HCT116 (cell line): ENCODE data around the gene CCNL2. TPM values are rescaled to one million over a fixed set of nuclear protein-coding genes. Genes with fewer than 3 reads are reported as not detected.

Source experiments
- ATAC-seq: fragments of 200-7000 bp; cut with Tn5 transposase; 2 replicates; pipeline ENCODE4 v1.9.1; 2020; ENCODE audit warnings: mild to moderate bottlenecking, moderate library complexity
- BruUV-seq: library from RNA; stranded (reverse); fragments of 400-500 nt; replicated peaks from 2 replicates; lab custom pipeline; 2021; lab: Mats Ljungman, UMichigan
- CTCF ChIA-PET: fragments of 300-600 bp; sonication (Branson Sonifier 250); formaldehyde crosslinking; loops from one replicate; lab custom pipeline; 2021; ENCODE audit warnings: antibody characterized with exemption; lab: Charles Lee
- POLR2A ChIA-PET: fragments of 300-600, 350-600 bp; sonication (Branson Sonifier 250); formaldehyde crosslinking; loops from one replicate; lab custom pipeline; 2021; ENCODE audit warnings: antibody characterized with exemption; lab: Charles Lee
- RAD21 ChIA-PET, 2 experiments: fragments of 300-600 bp; sonication (Branson Sonifier 250); formaldehyde crosslinking; loops; one replicate each; lab custom pipeline; 2023; ENCODE audit warnings: low total read pairs in 2 of 2; ENCODE audit not compliant: uncharacterized antibody in 2 of 2, unreplicated experiment in 2 of 2, low non-redundant PET in 1 of 2; lab: Charles Lee
- DNase-seq: peaks from one replicate; pipeline ENCODE4 v3.0.0-alpha.2; 2010; ENCODE audit warnings: low read depth, low spot score
- H2AFZ ChIP-seq: fragments of 200-600 bp; shearing (Covaris generic), sonication (generic); 2 replicates; pipeline ENCODE4 v1.6.1; 2017; ENCODE audit warnings: low read depth, mixed run types, mixed read lengths, antibody characterized with exemption, low read length; ENCODE audit not compliant: poor library complexity, severe bottlenecking
- H3K27ac ChIP-seq: 2 replicates; pipeline ENCODE4 v1.5.1; 2012; ENCODE audit warnings: low read depth, low read length
- H3K27me3 ChIP-seq: fragments of 200-600 bp; sonication (generic); 2 replicates; pipeline ENCODE4 v1.6.1; 2016; ENCODE audit warnings: mixed run types, low read length, mixed read lengths; ENCODE audit not compliant: insufficient read depth
- H3K36me3 ChIP-seq, 2 experiments: fragments of 200-500 bp in 1 of 2; fragments of 200-600 bp in 1 of 2; sonication (Bioruptor generic) in 1 of 2; sonication (generic) in 1 of 2; 2 replicates each; pipeline versions ENCODE4 v1.5.1 to v1.6.1; 2014 to 2016; ENCODE audit warnings: low read length in 2 of 2, inconsistent platforms in 1 of 2, mixed read lengths in 1 of 2, mixed run types in 1 of 2; ENCODE audit not compliant: insufficient read depth in 2 of 2, control insufficient read depth in 1 of 2
- H3K4me1 ChIP-seq, 2 experiments: fragments of 200-600 bp in 1 of 2; sonication (generic) in 1 of 2; 2 replicates each; pipeline versions ENCODE4 v1.5.1 to v1.6.1; 2012 to 2017; ENCODE audit warnings: low read length in 2 of 2, inconsistent platforms in 1 of 2, mild to moderate bottlenecking in 1 of 2, mixed read lengths in 1 of 2, mixed run types in 1 of 2, moderate library complexity in 1 of 2; ENCODE audit not compliant: insufficient read depth in 2 of 2, control insufficient read depth in 1 of 2
- H3K4me2 ChIP-seq: fragments of 200-600 bp; sonication (generic); 2 replicates; pipeline ENCODE4 v1.6.1; 2017; ENCODE audit warnings: mixed run types, low read length, mixed read lengths
- H3K4me3 ChIP-seq, 2 experiments: fragments of 200-600 bp in 1 of 2; sonication (generic) in 1 of 2; replicated peaks in 1 of 2; 2 replicates each; pipeline ENCODE4 v1.5.1; 2011 to 2016; ENCODE audit warnings: low read length in 2 of 2, control low read depth in 1 of 2, low read depth in 1 of 2, mild to moderate bottlenecking in 1 of 2, mixed read lengths in 1 of 2, mixed run types in 1 of 2
- H3K79me2 ChIP-seq: fragments of 200-600 bp; sonication (generic); 2 replicates; pipeline ENCODE4 v1.6.1; 2017; ENCODE audit warnings: mild to moderate bottlenecking, mixed run types, low read length, moderate library complexity, mixed read lengths; ENCODE audit not compliant: insufficient read depth
- H3K9ac ChIP-seq: fragments of 200-600 bp; sonication (generic); 2 replicates; pipeline ENCODE4 v1.6.1; 2016; ENCODE audit warnings: low read length, mixed read lengths
- H3K9me2 ChIP-seq: fragments of 200-600 bp; sonication (generic), shearing (Covaris generic); 2 replicates; pipeline ENCODE4 v1.6.1; 2017; ENCODE audit warnings: mixed run types, mild to moderate bottlenecking, moderate library complexity; ENCODE audit not compliant: insufficient read depth
- H3K9me3 ChIP-seq, 2 experiments: fragments of 200-500 bp in 1 of 2; fragments of 200-600 bp in 1 of 2; sonication (Bioruptor generic) in 1 of 2; sonication (generic) in 1 of 2; 2 replicates each; pipeline ENCODE4 v1.6.1; 2014 to 2017; ENCODE audit warnings: low read length in 2 of 2, mixed read lengths in 2 of 2, inconsistent platforms in 1 of 2, low read depth in 1 of 2, mild to moderate bottlenecking in 1 of 2, mixed run types in 1 of 2, moderate library complexity in 1 of 2; ENCODE audit not compliant: control insufficient read depth in 1 of 2, insufficient read depth in 1 of 2
- H4K20me1 ChIP-seq: fragments of 200-600 bp; sonication (generic), shearing (Covaris generic); 2 replicates; pipeline ENCODE4 v1.6.1; 2017; ENCODE audit warnings: mixed run types, mild to moderate bottlenecking, moderate library complexity; ENCODE audit not compliant: insufficient read depth
- CBX3 ChIP-seq: IDR thresholded peaks from 2 replicates; pipeline ENCODE4 v1.6.1; 2012; ENCODE audit warnings: low read depth
- EGR1 ChIP-seq: IDR thresholded peaks from 2 replicates; pipeline ENCODE4 v1.6.1; 2012; ENCODE audit warnings: low read depth
- ELF1 ChIP-seq: IDR thresholded peaks from 2 replicates; pipeline ENCODE4 v1.6.1; 2012; ENCODE audit warnings: low read depth, borderline replicate concordance
- FOSL1 ChIP-seq: IDR thresholded peaks from 2 replicates; pipeline ENCODE4 v1.6.1; 2012; ENCODE audit warnings: low read depth
- JUND ChIP-seq: IDR thresholded peaks from 2 replicates; pipeline ENCODE4 v1.6.1; 2012
- MAX ChIP-seq: IDR thresholded peaks from 2 replicates; pipeline ENCODE4 v1.6.1; 2012
- POLR2A ChIP-seq: IDR thresholded peaks from 2 replicates; pipeline ENCODE4 v1.7.0; 2011; ENCODE audit warnings: borderline replicate concordance; ENCODE audit not compliant: insufficient read depth, insufficient read length; ENCODE audit errors: extremely low read depth
- RAD21 ChIP-seq: IDR thresholded peaks from 2 replicates; pipeline ENCODE4 v1.6.1; 2012; ENCODE audit warnings: low read depth, mild to moderate bottlenecking
- SP1 ChIP-seq: IDR thresholded peaks from 2 replicates; pipeline ENCODE4 v1.6.1; 2012; ENCODE audit warnings: low read depth
- SRF ChIP-seq: IDR thresholded peaks from 2 replicates; pipeline ENCODE4 v1.6.1; 2012; ENCODE audit warnings: low read depth
- YY1 ChIP-seq: IDR thresholded peaks from 2 replicates; pipeline ENCODE4 v1.6.1; 2011; ENCODE audit warnings: low read length, low read depth, moderate library complexity, mild to moderate bottlenecking; ENCODE audit not compliant: insufficient replicate concordance; ENCODE audit errors: extremely low read depth
- ZNF274 ChIP-seq: fragments of 200-500 bp; sonication (Bioruptor generic); IDR thresholded peaks from 2 replicates; pipeline ENCODE4 v1.6.1; 2014; ENCODE audit warnings: mild to moderate bottlenecking, low read depth, low read length, inconsistent platforms
- intact Hi-C: fragments of 100-400 bp; cut with micrococcal nuclease; formaldehyde crosslinking; loops from 2 replicates; pipeline ENCODE4 v1.10.0; 2022
- total RNA-seq: library from RNA; stranded (reverse); gene quantifications from one replicate; pipeline ENCODE4 v1.2.1, GENCODE V29; 2021; ENCODE audit not compliant: unreplicated experiment
- TF ChIP-seq, protein P1 (sequence below): IDR thresholded peaks from 2 replicates; pipeline ENCODE4 v1.6.1; 2012
- TF ChIP-seq, protein P2 (sequence below), 3 experiments: fragments of 200-600 bp in 1 of 3; sonication (generic) in 1 of 3; IDR thresholded peaks in 2 of 3; conservative IDR thresholded peaks in 1 of 3; 2 replicates each; pipeline ENCODE4 v1.5.1; 2012 to 2017; ENCODE audit warnings: low read depth in 2 of 3, low read length in 2 of 3, antibody characterized with exemption in 1 of 3, borderline replicate concordance in 1 of 3, control low read depth in 1 of 3, mild to moderate bottlenecking in 1 of 3, mixed read lengths in 1 of 3, mixed run types in 1 of 3, moderate library complexity in 1 of 3; ENCODE audit not compliant: insufficient read depth in 1 of 3
- TF ChIP-seq, protein P3 (sequence below): IDR thresholded peaks from 2 replicates; pipeline ENCODE4 v1.6.1; 2012; ENCODE audit warnings: low read depth

Gene CCNL2
- total RNA-seq, 1 experiment from 2014 or later: 173 TPM

- Histone ChIP-seq H3K4me3 (no peak overlapping the region), H4K20me1 (no peaks in the 10 kb centered on the region), H3K79me2 (no peaks in the 10 kb centered on the region), H3K9ac (no peak overlapping the region), H3K9me3 (no peaks in the 10 kb centered on the region), H2AFZ (no peak overlapping the region), H3K4me1 (peaks cover 26 to 55% of the 10 kb centered on the region in 2 experiments), H3K4me2 (no peak overlapping the region)
- ChIA-PET RAD21 (no interaction called here), POLR2A (no interaction called here), CTCF (no interaction called here)
- BruUV-seq: no TSS peak
- ATAC-seq: peak; percentile 30; the same call in 1 of the 2 replicates
- intact Hi-C loops: no loop called here
- TF ChIP-seq YY1 (no peak), POLR2A (no peak), FOSL1 (no peak), JUND (no peak), EGR1 (no peak), ELF1 (no peak)
- TF ChIP-seq, all 23 proteins: peak for 0
- Histone ChIP-seq H3K27me3 (no peaks in the 10 kb centered on the region), H3K9me2 (no peaks in the 10 kb centered on the region), H3K36me3 (no peaks in the 10 kb centered on the region), H3K27ac (no peak overlapping the region)
- no peak for DNase-seq
These were observed 26.8 kb upstream of the CCNL2 start for GRCh38 chr1:1425753-1426495.

DNA sequence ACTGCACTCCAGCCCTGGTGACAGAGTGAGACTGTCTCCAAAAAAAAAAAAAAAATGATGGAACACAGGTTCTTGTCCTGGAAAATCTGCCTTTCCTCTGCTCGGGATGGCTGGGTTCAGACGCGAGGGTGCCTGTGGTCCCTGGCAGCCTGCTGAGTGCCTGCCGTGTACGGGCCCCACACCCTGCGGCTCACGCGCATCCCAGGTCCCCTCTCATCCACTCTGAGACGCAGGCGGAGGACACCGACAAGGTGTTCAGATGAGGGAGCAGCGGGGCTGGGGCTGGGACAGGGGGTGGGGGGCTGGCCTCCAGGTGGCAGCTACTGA lies 26.3 kb upstream of the CCNL2 start:
- H3K4me1 ChIP-seq: peaks cover 23 to 50% of the 10 kb centered on the region in 2 experiments
- H3K79me2 ChIP-seq: no peaks in the 10 kb centered on the region
- ChIA-PET RAD21 (interaction anchor here in 1 of 2 experiments (0.9 kb wide), 1 partner anchor 9 kb away, joined by 3 read pairs; no protein-coding TSS in a partner anchor), CTCF (no interaction called here), POLR2A (no interaction called here)
- H3K4me3 ChIP-seq: no peak overlapping the region
- no peak overlapping the region for H3K4me2 ChIP-seq
- H4K20me1 ChIP-seq: no peaks in the 10 kb centered on the region
- intact Hi-C loops: no loop called here
- no peak overlapping the region for H3K27ac ChIP-seq
- no peak overlapping the region for H3K9ac ChIP-seq
- ATAC-seq (no peak), DNase-seq (no peak)
- H2AFZ ChIP-seq: no peak overlapping the region
- no peaks in the 10 kb centered on the region for H3K27me3 ChIP-seq
- no peaks in the 10 kb centered on the region for H3K9me3 ChIP-seq
- H3K36me3 ChIP-seq: no peaks in the 10 kb centered on the region
- H3K9me2 ChIP-seq: no peaks in the 10 kb centered on the region
- no TSS peak for BruUV-seq
- TF ChIP-seq, protein P1, sequence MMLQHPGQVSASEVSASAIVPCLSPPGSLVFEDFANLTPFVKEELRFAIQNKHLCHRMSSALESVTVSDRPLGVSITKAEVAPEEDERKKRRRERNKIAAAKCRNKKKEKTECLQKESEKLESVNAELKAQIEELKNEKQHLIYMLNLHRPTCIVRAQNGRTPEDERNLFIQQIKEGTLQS: no peak
- TF ChIP-seq, protein P2, sequence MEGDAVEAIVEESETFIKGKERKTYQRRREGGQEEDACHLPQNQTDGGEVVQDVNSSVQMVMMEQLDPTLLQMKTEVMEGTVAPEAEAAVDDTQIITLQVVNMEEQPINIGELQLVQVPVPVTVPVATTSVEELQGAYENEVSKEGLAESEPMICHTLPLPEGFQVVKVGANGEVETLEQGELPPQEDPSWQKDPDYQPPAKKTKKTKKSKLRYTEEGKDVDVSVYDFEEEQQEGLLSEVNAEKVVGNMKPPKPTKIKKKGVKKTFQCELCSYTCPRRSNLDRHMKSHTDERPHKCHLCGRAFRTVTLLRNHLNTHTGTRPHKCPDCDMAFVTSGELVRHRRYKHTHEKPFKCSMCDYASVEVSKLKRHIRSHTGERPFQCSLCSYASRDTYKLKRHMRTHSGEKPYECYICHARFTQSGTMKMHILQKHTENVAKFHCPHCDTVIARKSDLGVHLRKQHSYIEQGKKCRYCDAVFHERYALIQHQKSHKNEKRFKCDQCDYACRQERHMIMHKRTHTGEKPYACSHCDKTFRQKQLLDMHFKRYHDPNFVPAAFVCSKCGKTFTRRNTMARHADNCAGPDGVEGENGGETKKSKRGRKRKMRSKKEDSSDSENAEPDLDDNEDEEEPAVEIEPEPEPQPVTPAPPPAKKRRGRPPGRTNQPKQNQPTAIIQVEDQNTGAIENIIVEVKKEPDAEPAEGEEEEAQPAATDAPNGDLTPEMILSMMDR (IDR thresholded peaks at IDR 0.05 in 2 of 3, conservative IDR thresholded peaks at IDR 0.05 in 1 of 3; ENCODE audit: borderline replicate concordance in 1 of 3, insufficient read depth in 1 of 3, low read depth in 2 of 3, low read length in 2 of 3): no peak
- TF ChIP-seq CBX3: no peak
- TF ChIP-seq SRF: no peak
- TF ChIP-seq ZNF274: no peak
- TF ChIP-seq SP1: no peak
- TF ChIP-seq JUND: no peak
- TF ChIP-seq ELF1: no peak
- TF ChIP-seq EGR1: no peak
- TF ChIP-seq, protein P3, sequence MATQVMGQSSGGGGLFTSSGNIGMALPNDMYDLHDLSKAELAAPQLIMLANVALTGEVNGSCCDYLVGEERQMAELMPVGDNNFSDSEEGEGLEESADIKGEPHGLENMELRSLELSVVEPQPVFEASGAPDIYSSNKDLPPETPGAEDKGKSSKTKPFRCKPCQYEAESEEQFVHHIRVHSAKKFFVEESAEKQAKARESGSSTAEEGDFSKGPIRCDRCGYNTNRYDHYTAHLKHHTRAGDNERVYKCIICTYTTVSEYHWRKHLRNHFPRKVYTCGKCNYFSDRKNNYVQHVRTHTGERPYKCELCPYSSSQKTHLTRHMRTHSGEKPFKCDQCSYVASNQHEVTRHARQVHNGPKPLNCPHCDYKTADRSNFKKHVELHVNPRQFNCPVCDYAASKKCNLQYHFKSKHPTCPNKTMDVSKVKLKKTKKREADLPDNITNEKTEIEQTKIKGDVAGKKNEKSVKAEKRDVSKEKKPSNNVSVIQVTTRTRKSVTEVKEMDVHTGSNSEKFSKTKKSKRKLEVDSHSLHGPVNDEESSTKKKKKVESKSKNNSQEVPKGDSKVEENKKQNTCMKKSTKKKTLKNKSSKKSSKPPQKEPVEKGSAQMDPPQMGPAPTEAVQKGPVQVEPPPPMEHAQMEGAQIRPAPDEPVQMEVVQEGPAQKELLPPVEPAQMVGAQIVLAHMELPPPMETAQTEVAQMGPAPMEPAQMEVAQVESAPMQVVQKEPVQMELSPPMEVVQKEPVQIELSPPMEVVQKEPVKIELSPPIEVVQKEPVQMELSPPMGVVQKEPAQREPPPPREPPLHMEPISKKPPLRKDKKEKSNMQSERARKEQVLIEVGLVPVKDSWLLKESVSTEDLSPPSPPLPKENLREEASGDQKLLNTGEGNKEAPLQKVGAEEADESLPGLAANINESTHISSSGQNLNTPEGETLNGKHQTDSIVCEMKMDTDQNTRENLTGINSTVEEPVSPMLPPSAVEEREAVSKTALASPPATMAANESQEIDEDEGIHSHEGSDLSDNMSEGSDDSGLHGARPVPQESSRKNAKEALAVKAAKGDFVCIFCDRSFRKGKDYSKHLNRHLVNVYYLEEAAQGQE: no peak
- no peak for TF ChIP-seq RAD21
- TF ChIP-seq MAX: no peak
